Fibroblast of lung (primary cell): ENCODE measurements around the gene COLEC12. TPM values are rescaled to one million over a fixed set of nuclear protein-coding genes. Genes with fewer than 3 reads are reported as not detected.

Source experiments
- DNase-seq, 2 donors: peaks; one replicate each; pipeline versions ENCODE4 v3.0.0 to v3.0.0-alpha.2; 2010; ENCODE audit warnings: low read depth in 2 of 2
- H2AFZ ChIP-seq: 2 replicates; pipeline ENCODE4 v1.5.1; 2012; ENCODE audit warnings: low read length, control low read depth, inconsistent platforms
- H3K27ac ChIP-seq: 2 replicates; pipeline ENCODE4 v1.5.1; 2011; ENCODE audit warnings: low read length, control low read depth; ENCODE audit not compliant: insufficient read depth
- H3K27me3 ChIP-seq: 2 replicates; pipeline ENCODE4 v1.5.1; 2011; ENCODE audit warnings: mild to moderate bottlenecking, low read length; ENCODE audit not compliant: control insufficient read depth, insufficient read depth
- H3K36me3 ChIP-seq: 2 replicates; pipeline ENCODE4 v1.5.1; 2011; ENCODE audit warnings: low read length; ENCODE audit not compliant: control insufficient read depth, insufficient read depth
- H3K4me1 ChIP-seq: 2 replicates; pipeline ENCODE4 v1.5.1; 2011; ENCODE audit warnings: low read length; ENCODE audit not compliant: control insufficient read depth, insufficient read depth; ENCODE audit errors: extremely low read depth
- H3K4me2 ChIP-seq: 2 replicates; pipeline ENCODE4 v1.5.1; 2011; ENCODE audit warnings: low read length, control low read depth; ENCODE audit not compliant: insufficient read depth; ENCODE audit errors: extremely low read depth
- H3K4me3 ChIP-seq, 4 experiments: fragments of 200-600 bp in 1 of 4; sonication (generic) in 1 of 4; replicated peaks in 1 of 4; 2 replicates each; pipeline ENCODE4 v1.5.1; 2011 to 2016; ENCODE audit warnings: low read length in 4 of 4, low read depth in 3 of 4, mild to moderate bottlenecking in 3 of 4, control low read depth in 2 of 4, inconsistent platforms in 1 of 4, mixed read lengths in 1 of 4; ENCODE audit not compliant: insufficient read depth in 1 of 4; ENCODE audit errors: control extremely low read depth in 1 of 4
- H3K79me2 ChIP-seq: 2 replicates; pipeline ENCODE4 v1.5.1; 2012; ENCODE audit warnings: mild to moderate bottlenecking, low read length, inconsistent platforms; ENCODE audit not compliant: control insufficient read depth, insufficient read depth
- H3K9ac ChIP-seq: 2 replicates; pipeline ENCODE4 v1.5.1; 2011; ENCODE audit warnings: mild to moderate bottlenecking, low read length, control low read depth; ENCODE audit not compliant: insufficient read depth
- H3K9me3 ChIP-seq: 2 replicates; pipeline ENCODE4 v1.5.1; 2012; ENCODE audit warnings: low read depth, low read length; ENCODE audit not compliant: control insufficient read depth, insufficient read depth
- H4K20me1 ChIP-seq: 2 replicates; pipeline ENCODE4 v1.5.1; 2011; ENCODE audit warnings: low read length; ENCODE audit not compliant: control insufficient read depth, insufficient read depth; ENCODE audit errors: extremely low read depth
- CTCF ChIP-seq, 2 donors: IDR thresholded peaks in 1 of 2; conservative IDR thresholded peaks in 1 of 2; 1 replicate in 1 of 2; 2 replicates in 1 of 2; pipeline ENCODE4 v1.5.1; 2011 to 2012; ENCODE audit warnings: low read length in 2 of 2, control low read depth in 1 of 2, inconsistent platforms in 1 of 2, low read depth in 1 of 2, mild to moderate bottlenecking in 1 of 2
- EZH2 ChIP-seq: IDR thresholded peaks from 2 replicates; pipeline ENCODE4 v1.5.1; 2012; ENCODE audit warnings: low read length, control low read depth, mild to moderate bottlenecking; ENCODE audit errors: missing control alignments
- polyA plus RNA-seq, 2 donors: library from polyadenylated mRNA; depleted of rRNA in 1 of 2; stranded (reverse) in 1 of 2; unstranded in 1 of 2; fragments of >200 nt; gene quantifications; 2 replicates each; pipeline ENCODE4 v1.2.1, GENCODE V29; 2011 to 2012; ENCODE audit warnings: missing spikeins in 1 of 2
- total RNA-seq: library from RNA; depleted of rRNA; stranded (reverse); fragments of >200 nt; gene quantifications from 2 replicates; pipeline ENCODE4 v1.2.1, GENCODE V29; 2014

COLEC12 gene
- total and polyA plus RNA-seq, 2 donors (not counting 1 experiment from before 2014, with no cell fraction given): 20.0 to 24.8 TPM

- no peaks in the 10 kb centered on the region for H4K20me1 ChIP-seq
- H3K9me3 ChIP-seq: no peaks in the 10 kb centered on the region
- no peak overlapping the region for H3K9ac ChIP-seq
- TF ChIP-seq CTCF (conservative IDR thresholded peaks at IDR 0.05 in 1 of 2, IDR thresholded peaks at IDR 0.05 in 1 of 2; ENCODE audit: low read depth in 1 of 2, low read length in 2 of 2): no peak
- no peak for TF ChIP-seq EZH2
- no peak overlapping the region for H3K27ac ChIP-seq
- no peak overlapping the region for H3K4me3 ChIP-seq
- H3K4me1 ChIP-seq: no peaks in the 10 kb centered on the region
- H3K79me2 ChIP-seq: no peaks in the 10 kb centered on the region
- no peak for DNase-seq
- H3K4me2 ChIP-seq: no peak overlapping the region
- no peaks in the 10 kb centered on the region for H3K27me3 ChIP-seq
- no peak overlapping the region for H2AFZ ChIP-seq
- H3K36me3 ChIP-seq: no peaks in the 10 kb centered on the region
These were observed 33.6 kb upstream of the COLEC12 start for GRCh38 chr18:533995-534601.

DNA sequence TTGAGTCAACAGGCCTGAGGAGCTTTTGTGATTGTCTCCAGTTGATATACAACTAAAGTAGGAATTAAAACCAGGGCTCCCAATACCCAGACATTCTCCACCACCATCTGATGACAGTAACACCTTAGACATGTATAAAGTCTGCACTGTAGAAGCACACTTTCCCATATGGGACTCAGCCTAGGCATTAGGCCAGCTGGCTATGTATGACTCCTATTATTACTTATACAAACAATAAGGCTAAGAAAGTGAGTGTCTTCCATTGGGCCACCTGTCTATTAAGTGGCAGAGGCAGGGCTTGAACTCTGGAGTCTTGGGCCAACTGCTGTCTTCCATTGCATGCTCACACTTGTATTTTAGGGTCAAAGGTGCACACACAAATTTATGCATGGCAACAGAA is 32.1 kb upstream of the COLEC12 start:
- no peak for DNase-seq
- Histone ChIP-seq H2AFZ (no peak overlapping the region), H3K36me3 (no peaks in the 10 kb centered on the region), H3K4me1 (no peaks in the 10 kb centered on the region), H4K20me1 (no peaks in the 10 kb centered on the region), H3K9me3 (no peaks in the 10 kb centered on the region), H3K4me3 (no peak overlapping the region), H3K79me2 (no peaks in the 10 kb centered on the region), H3K4me2 (no peak overlapping the region), H3K9ac (no peak overlapping the region), H3K27me3 (no peaks in the 10 kb centered on the region), H3K27ac (no peak overlapping the region)
- TF ChIP-seq EZH2 (no peak), CTCF (conservative IDR thresholded peaks at IDR 0.05 in 1 of 2, IDR thresholded peaks at IDR 0.05 in 1 of 2; ENCODE audit: low read depth in 1 of 2, low read length in 2 of 2) (no peak)

DNA sequence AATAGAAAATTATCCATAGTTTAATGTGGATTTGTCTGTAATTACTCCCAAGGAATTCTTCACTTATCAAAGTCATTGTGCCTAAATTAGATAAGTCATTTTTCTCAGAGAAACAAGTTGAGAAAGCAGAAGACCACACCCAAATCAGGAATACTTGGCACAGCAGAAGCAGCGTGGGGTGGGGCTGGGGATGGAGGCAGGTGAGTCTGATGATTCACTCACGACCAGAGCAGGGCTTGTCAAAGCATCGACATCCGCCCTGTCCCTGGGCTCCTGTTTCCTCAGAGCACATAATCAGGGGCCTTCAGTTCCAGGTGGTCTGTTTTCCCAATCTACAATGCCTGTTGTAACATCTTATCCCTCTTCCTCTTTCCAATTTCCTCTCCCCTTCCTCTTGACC is 31.5 kb upstream of the COLEC12 start:
- H3K4me3 ChIP-seq: no peak overlapping the region
- H3K27ac ChIP-seq: no peak overlapping the region
- no peaks in the 10 kb centered on the region for H3K9me3 ChIP-seq
- no peak overlapping the region for H2AFZ ChIP-seq
- H3K4me2 ChIP-seq: no peak overlapping the region
- no peak overlapping the region for H3K9ac ChIP-seq
- H3K27me3 ChIP-seq: no peaks in the 10 kb centered on the region
- H3K79me2 ChIP-seq: no peaks in the 10 kb centered on the region
- TF ChIP-seq EZH2 (no peak), CTCF (conservative IDR thresholded peaks at IDR 0.05 in 1 of 2, IDR thresholded peaks at IDR 0.05 in 1 of 2; ENCODE audit: low read depth in 1 of 2, low read length in 2 of 2) (no peak)
- DNase-seq: no peak
- H3K4me1 ChIP-seq: no peaks in the 10 kb centered on the region
- no peaks in the 10 kb centered on the region for H4K20me1 ChIP-seq
- no peaks in the 10 kb centered on the region for H3K36me3 ChIP-seq
